Endothelial cell of umbilical vein (primary cell): ENCODE measurements around the gene ELMO1. TPM values are rescaled to one million over a fixed set of nuclear protein-coding genes. Genes with fewer than 3 reads are reported as not detected.

Experiments
- BruUV-seq: library from RNA; stranded (reverse); fragments of 400-500 nt; replicated peaks from 2 replicates; lab custom pipeline; 2021; lab: Mats Ljungman, UMichigan
- CTCF ChIA-PET: fragments of 300-600, 350-600 bp; sonication (Branson Sonifier 250); formaldehyde crosslinking; loops from one replicate; lab custom pipeline; 2021; ENCODE audit warnings: antibody characterized with exemption, inconsistent platforms; lab: Charles Lee
- POLR2A ChIA-PET: fragments of 300-600, 350-600 bp; sonication (Branson Sonifier 250); formaldehyde crosslinking; loops from one replicate; lab custom pipeline; 2021; ENCODE audit warnings: antibody characterized with exemption, inconsistent platforms; lab: Charles Lee
- DNase-seq: peaks from one replicate; pipeline ENCODE4 v3.0.0-alpha.2; 2011; ENCODE audit warnings: low read depth, low spot score
- FAIRE-seq: peaks from 2 replicates; lab custom pipeline; 2011; peaks lifted over from hg19 to GRCh38; lab: Jason Lieb, UNC
- H2AFZ ChIP-seq: 2 replicates; pipeline ENCODE4 v1.6.0; 2012; ENCODE audit warnings: low read depth, low read length, control low read depth, inconsistent platforms
- H3K27ac ChIP-seq: 2 replicates; pipeline ENCODE4 v1.5.1; 2011; ENCODE audit warnings: low read depth, mild to moderate bottlenecking, control low read depth, low read length, moderate library complexity; ENCODE audit not compliant: insufficient read depth
- H3K27me3 ChIP-seq, 2 experiments: 2 replicates each; pipeline versions ENCODE4 v1.6.0 to v1.6.1; 2011; ENCODE audit warnings: low read length in 2 of 2, mixed read lengths in 1 of 2; ENCODE audit not compliant: control insufficient read depth in 2 of 2, insufficient read depth in 2 of 2
- H3K36me3 ChIP-seq, 2 experiments: 2 replicates in 1 of 2; 3 replicates in 1 of 2; pipeline ENCODE4 v1.5.1; 2011; ENCODE audit warnings: low read length in 2 of 2, mild to moderate bottlenecking in 1 of 2, moderate library complexity in 1 of 2; ENCODE audit not compliant: control insufficient read depth in 2 of 2, insufficient read depth in 2 of 2; ENCODE audit errors: extremely low read depth in 1 of 2
- H3K4me1 ChIP-seq: 3 replicates; pipeline ENCODE4 v1.5.1; 2011; ENCODE audit warnings: mild to moderate bottlenecking, low read length; ENCODE audit not compliant: control insufficient read depth, insufficient read depth; ENCODE audit errors: extremely low read depth
- H3K4me2 ChIP-seq: 2 replicates; pipeline ENCODE4 v1.6.1; 2011; ENCODE audit warnings: low read length, control low read depth, mixed read lengths; ENCODE audit not compliant: insufficient read depth
- H3K4me3 ChIP-seq, 3 experiments: fragments of 200-600 bp in 1 of 3; sonication (generic), shearing (Covaris generic) in 1 of 3; replicated peaks in 1 of 3; 2 replicates each; pipeline ENCODE4 v1.5.1; 2011 to 2016; ENCODE audit warnings: control low read depth in 3 of 3, low read length in 3 of 3, mild to moderate bottlenecking in 2 of 3, inconsistent platforms in 1 of 3, low read depth in 1 of 3, moderate library complexity in 1 of 3; ENCODE audit not compliant: insufficient read depth in 1 of 3
- H3K79me2 ChIP-seq: 2 replicates; pipeline ENCODE4 v1.6.0; 2012; ENCODE audit warnings: low read length, inconsistent platforms; ENCODE audit not compliant: control insufficient read depth, insufficient read depth
- H3K9ac ChIP-seq: replicated peaks from 2 replicates; pipeline ENCODE3; 2011; ENCODE audit warnings: low read length, control low read depth; ENCODE audit not compliant: insufficient read depth; ENCODE audit errors: extremely low read depth
- H3K9me1 ChIP-seq: replicated peaks from 3 replicates; pipeline ENCODE4 v1.6.0; 2011; ENCODE audit warnings: mild to moderate bottlenecking, low read length; ENCODE audit not compliant: control insufficient read depth, insufficient read depth; ENCODE audit errors: extremely low read depth
- H3K9me3 ChIP-seq: replicated peaks from 2 replicates; pipeline ENCODE4 v1.5.1; 2012; ENCODE audit warnings: low read length, inconsistent platforms; ENCODE audit not compliant: control insufficient read depth, insufficient read depth
- H4K20me1 ChIP-seq: replicated peaks from 2 replicates; pipeline ENCODE3; 2011; ENCODE audit warnings: mild to moderate bottlenecking, low read length; ENCODE audit not compliant: control insufficient read depth, insufficient read depth; ENCODE audit errors: extremely low read depth
- EZH2 ChIP-seq: IDR thresholded peaks from 2 replicates; pipeline ENCODE4 v1.6.1; 2012; ENCODE audit warnings: borderline replicate concordance, low read depth, mild to moderate bottlenecking, moderate library complexity, low read length, inconsistent platforms; ENCODE audit not compliant: severe bottlenecking
- FOS ChIP-seq: IDR thresholded peaks from 2 replicates; pipeline ENCODE4 v1.6.1; 2011; ENCODE audit warnings: mild to moderate bottlenecking, low read length, moderate library complexity, borderline replicate concordance; ENCODE audit not compliant: insufficient read depth
- GATA2 ChIP-seq: IDR thresholded peaks from 2 replicates; pipeline ENCODE4 v1.7.0; 2011; ENCODE audit warnings: low read depth, mild to moderate bottlenecking, moderate library complexity, mixed read lengths, low read length; ENCODE audit not compliant: insufficient read length, insufficient read depth
- JUN ChIP-seq: IDR thresholded peaks from 2 replicates; pipeline ENCODE4 v1.6.1; 2011; ENCODE audit warnings: borderline replicate concordance, low read depth; ENCODE audit not compliant: insufficient read length, insufficient read depth
- MYC ChIP-seq: IDR thresholded peaks from one replicate; pipeline ENCODE4 v1.6.1; 2011; ENCODE audit warnings: mild to moderate bottlenecking, low read depth, low read length
- POLR2A ChIP-seq: IDR thresholded peaks from 2 replicates; pipeline ENCODE4 v1.6.1; 2012; ENCODE audit warnings: low read depth, mild to moderate bottlenecking, control low read depth, low read length
- POLR2AphosphoS5 ChIP-seq: IDR thresholded peaks from 2 replicates; pipeline ENCODE4 v1.6.1; 2012; ENCODE audit warnings: low read depth, mild to moderate bottlenecking, control low read depth, low read length, moderate library complexity; ENCODE audit not compliant: insufficient read depth
- dilution Hi-C: fragments of 300-500 bp; cut with MboI; formaldehyde crosslinking; loops from one replicate; pipeline ENCODE4 v1.15.0; 2019; ENCODE audit warnings: low sequenced_read_pairs; ENCODE audit not compliant: extremely low pct_ligation_motif_present
- intact Hi-C: fragments of 100-400 bp; cut with micrococcal nuclease; formaldehyde crosslinking; loops from one replicate; pipeline ENCODE4 v1.10.0; 2022
- polyA plus RNA-seq, 4 experiments: library from polyadenylated mRNA; depleted of rRNA in 3 of 4; stranded (reverse) in 3 of 4; unstranded in 1 of 4; fragments of >200 nt; gene quantifications; 2 replicates each; pipeline versions ENCODE4 v1.2.1 to v1.2.3, GENCODE V29; 2011 to 2012; ENCODE audit warnings: missing spikeins in 1 of 4
- total RNA-seq: library from RNA; stranded (reverse); gene quantifications from 2 replicates; pipeline ENCODE4 v1.2.3, GENCODE V29; 2021
- TF ChIP-seq, protein P1 (sequence below), 2 donors: IDR thresholded peaks; 1 replicate in 1 of 2; 2 replicates in 1 of 2; pipeline ENCODE4 v1.5.1; 2011; ENCODE audit warnings: low read length in 2 of 2, mild to moderate bottlenecking in 2 of 2, moderate library complexity in 2 of 2, control low read depth in 1 of 2, inconsistent platforms in 1 of 2, low read depth in 1 of 2; ENCODE audit not compliant: insufficient read depth in 1 of 2; ENCODE audit errors: extremely low read depth in 1 of 2
- TF ChIP-seq, protein P2 (sequence below): IDR thresholded peaks from 2 replicates; pipeline ENCODE4 v1.6.1; 2011; ENCODE audit not compliant: insufficient read depth, insufficient read length

Gene ELMO1
- total and polyA plus RNA-seq, 2 donors (not counting 3 experiments of a cell fraction or from before 2014, with no cell fraction given) = 17.0 to 30.6 TPM

DNA sequence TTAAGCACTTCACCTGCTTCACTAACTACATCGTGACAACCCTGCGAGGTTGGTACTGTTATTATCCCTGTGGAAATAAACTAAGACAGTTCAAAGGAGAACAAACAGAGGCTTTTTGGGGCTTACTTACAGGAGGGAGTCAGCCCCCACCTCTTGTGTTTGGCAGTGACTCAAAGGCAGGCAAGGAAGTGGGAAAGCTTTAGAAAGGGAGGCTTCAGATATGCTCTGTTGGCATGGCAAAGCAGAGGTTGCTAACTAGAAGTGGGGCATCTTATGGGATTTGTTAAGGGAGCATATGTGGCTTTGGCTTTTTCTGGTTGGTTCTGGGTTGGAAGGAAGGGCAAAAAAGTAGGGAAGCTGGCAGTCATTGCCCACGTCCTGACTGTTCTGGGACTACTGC is 639.6 kb downstream of the ELMO1 start:
- no peak overlapping the region for H3K27ac ChIP-seq
- H3K79me2 ChIP-seq = no peaks in the 10 kb centered on the region
- ChIA-PET POLR2A (no interaction called here), CTCF (no interaction called here)
- FAIRE-seq (no peak), DNase-seq (no peak)
- intact Hi-C loops (no loop called here), dilution Hi-C loops (no loop called here)
- H3K4me2 ChIP-seq = no peak overlapping the region
- TF ChIP-seq JUN (no peak), FOS (no peak), GATA2 (no peak), POLR2AphosphoS5 (no peak), EZH2 (no peak), POLR2A (no peak), MYC (no peak)
- TF ChIP-seq, protein P1, sequence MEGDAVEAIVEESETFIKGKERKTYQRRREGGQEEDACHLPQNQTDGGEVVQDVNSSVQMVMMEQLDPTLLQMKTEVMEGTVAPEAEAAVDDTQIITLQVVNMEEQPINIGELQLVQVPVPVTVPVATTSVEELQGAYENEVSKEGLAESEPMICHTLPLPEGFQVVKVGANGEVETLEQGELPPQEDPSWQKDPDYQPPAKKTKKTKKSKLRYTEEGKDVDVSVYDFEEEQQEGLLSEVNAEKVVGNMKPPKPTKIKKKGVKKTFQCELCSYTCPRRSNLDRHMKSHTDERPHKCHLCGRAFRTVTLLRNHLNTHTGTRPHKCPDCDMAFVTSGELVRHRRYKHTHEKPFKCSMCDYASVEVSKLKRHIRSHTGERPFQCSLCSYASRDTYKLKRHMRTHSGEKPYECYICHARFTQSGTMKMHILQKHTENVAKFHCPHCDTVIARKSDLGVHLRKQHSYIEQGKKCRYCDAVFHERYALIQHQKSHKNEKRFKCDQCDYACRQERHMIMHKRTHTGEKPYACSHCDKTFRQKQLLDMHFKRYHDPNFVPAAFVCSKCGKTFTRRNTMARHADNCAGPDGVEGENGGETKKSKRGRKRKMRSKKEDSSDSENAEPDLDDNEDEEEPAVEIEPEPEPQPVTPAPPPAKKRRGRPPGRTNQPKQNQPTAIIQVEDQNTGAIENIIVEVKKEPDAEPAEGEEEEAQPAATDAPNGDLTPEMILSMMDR (IDR thresholded peaks at IDR 0.05; ENCODE audit: extremely low read depth in 1 of 2, insufficient read depth in 1 of 2, low read depth in 1 of 2, low read length in 2 of 2) = no peak
- TF ChIP-seq, protein P2, sequence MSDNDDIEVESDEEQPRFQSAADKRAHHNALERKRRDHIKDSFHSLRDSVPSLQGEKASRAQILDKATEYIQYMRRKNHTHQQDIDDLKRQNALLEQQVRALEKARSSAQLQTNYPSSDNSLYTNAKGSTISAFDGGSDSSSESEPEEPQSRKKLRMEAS = no peak
- H3K27me3 ChIP-seq = no peaks in the 10 kb centered on the region
- no peak overlapping the region for H2AFZ ChIP-seq
- no TSS peak for BruUV-seq
- no peaks in the 10 kb centered on the region for H3K36me3 ChIP-seq
- no peaks in the 10 kb centered on the region for H3K9me1 ChIP-seq
- H3K4me3 ChIP-seq = no peak overlapping the region
- H3K9me3 ChIP-seq = no peaks in the 10 kb centered on the region
- H3K9ac ChIP-seq = no peak overlapping the region
- H3K4me1 ChIP-seq = no peaks in the 10 kb centered on the region
- no peaks in the 10 kb centered on the region for H4K20me1 ChIP-seq
